DOHH2 (cell line): ENCODE data around the gene MRPL4.
A peak's percentile ranks its signal among the peaks of the same experiment; 100 is the strongest.

ENCODE experiments used
- H3F3A ChIP-seq: fragments of 200-600 bp; sonication (generic), shearing (Covaris generic); 2 replicates; pipeline ENCODE4 v1.6.0; 2016; ENCODE audit warnings: antibody characterized with exemption, mild to moderate bottlenecking; ENCODE audit not compliant: control insufficient read depth, insufficient read depth
- H3K27ac ChIP-seq: fragments of 200-600 bp; sonication (generic); 2 replicates; pipeline ENCODE4 v1.5.1; 2014; ENCODE audit warnings: low read depth, mild to moderate bottlenecking, low read length, moderate library complexity
- H3K27me3 ChIP-seq: fragments of 200-600 bp; sonication (generic); 2 replicates; pipeline ENCODE4 v1.6.1; 2014; ENCODE audit warnings: mild to moderate bottlenecking, low read length, mixed read lengths; ENCODE audit not compliant: control insufficient read depth
- H3K36me3 ChIP-seq: fragments of 200-600 bp; sonication (generic); 2 replicates; pipeline ENCODE4 v1.6.1; 2014; ENCODE audit warnings: mild to moderate bottlenecking, low read length, moderate library complexity, mixed read lengths; ENCODE audit not compliant: control insufficient read depth
- H3K4me1 ChIP-seq: fragments of 200-600 bp; sonication (generic); 2 replicates; pipeline ENCODE4 v1.6.1; 2014; ENCODE audit warnings: mild to moderate bottlenecking, low read length, mixed read lengths; ENCODE audit not compliant: control insufficient read depth
- H3K4me2 ChIP-seq: fragments of 200-600 bp; sonication (generic); 2 replicates; pipeline ENCODE4 v1.6.0; 2014; ENCODE audit warnings: mild to moderate bottlenecking, low read length, moderate library complexity
- H3K4me3 ChIP-seq: fragments of 200-600 bp; sonication (generic); 2 replicates; pipeline ENCODE4 v1.5.1; 2014; ENCODE audit warnings: mild to moderate bottlenecking, low read length, mixed read lengths
- H3K79me2 ChIP-seq: fragments of 200-600 bp; sonication (generic); 2 replicates; pipeline ENCODE4 v1.6.1; 2014; ENCODE audit warnings: mild to moderate bottlenecking, low read length, mixed read lengths; ENCODE audit not compliant: control insufficient read depth
- H3K9me2 ChIP-seq: fragments of 200-600 bp; sonication (generic); replicated peaks from 2 replicates; pipeline ENCODE4 v1.6.1; 2014; ENCODE audit warnings: mild to moderate bottlenecking, low read length, mixed read lengths; ENCODE audit not compliant: control insufficient read depth
- H3K9me3 ChIP-seq: fragments of 200-600 bp; sonication (generic); 2 replicates; pipeline ENCODE4 v1.6.1; 2014; ENCODE audit warnings: antibody characterized with exemption, low read length, mixed read lengths; ENCODE audit not compliant: control insufficient read depth, insufficient read depth
- H4K20me1 ChIP-seq: fragments of 200-600 bp; sonication (generic); 2 replicates; pipeline ENCODE4 v1.6.0; 2014; ENCODE audit warnings: low read depth, mild to moderate bottlenecking, antibody characterized with exemption, low read length, moderate library complexity; ENCODE audit not compliant: control insufficient read depth, insufficient read depth
- CTCF ChIP-seq: fragments of 200-600 bp; sonication (generic); IDR thresholded peaks from one replicate; pipeline ENCODE4 v1.5.1; 2014; ENCODE audit warnings: antibody characterized with exemption, mild to moderate bottlenecking, low read depth, low read length; ENCODE audit not compliant: poor library complexity, severe bottlenecking
- EZH2phosphoT487 ChIP-seq: fragments of 200-600 bp; sonication (generic); IDR thresholded peaks from 2 replicates; pipeline ENCODE4 v1.6.1; 2017; ENCODE audit warnings: borderline replicate concordance, mild to moderate bottlenecking, antibody characterized with exemption, low read length, moderate library complexity, mixed read lengths

MRPL4 gene

GRCh38 chr19:10295847-10296591, 44.0 kb downstream of the MRPL4 start:
- H3K9me2 ChIP-seq: no peaks in the 10 kb centered on the region
- H3K79me2 ChIP-seq: no peaks in the 10 kb centered on the region
- H3K9me3 ChIP-seq: no peaks in the 10 kb centered on the region
- no peaks in the 10 kb centered on the region for H3F3A ChIP-seq
- H3K4me2 ChIP-seq: peak overlapping the region; percentile 97
- peaks cover 11% of the 10 kb centered on the region for H3K27me3 ChIP-seq
- H3K27ac ChIP-seq: no peak overlapping the region
- peak overlapping the region; percentile 67 for H3K4me3 ChIP-seq
- H3K4me1 ChIP-seq: peaks cover 36% of the 10 kb centered on the region
- H3K36me3 ChIP-seq: no peaks in the 10 kb centered on the region; the same call in 1 of the 2 replicates
- TF ChIP-seq CTCF: no peak
- no peak for TF ChIP-seq EZH2phosphoT487
- no peaks in the 10 kb centered on the region for H4K20me1 ChIP-seq

- H3K9me2 ChIP-seq: no peaks in the 10 kb centered on the region
- no peaks in the 10 kb centered on the region for H3F3A ChIP-seq
- no peaks in the 10 kb centered on the region for H3K36me3 ChIP-seq
- H3K9me3 ChIP-seq: no peaks in the 10 kb centered on the region
- no peaks in the 10 kb centered on the region for H4K20me1 ChIP-seq
- no peak overlapping the region for H3K4me3 ChIP-seq
- no peak overlapping the region for H3K27ac ChIP-seq
- TF ChIP-seq EZH2phosphoT487 (no peak), CTCF (no peak)
- H3K4me1 ChIP-seq: peaks cover 19% of the 10 kb centered on the region
- H3K79me2 ChIP-seq: no peaks in the 10 kb centered on the region
- H3K4me2 ChIP-seq: no peak overlapping the region
- no peaks in the 10 kb centered on the region; the same call in 1 of the 2 replicates for H3K27me3 ChIP-seq
These were observed 47.8 kb downstream of the MRPL4 start for GRCh38 chr19:10299545-10300458.

- H3K4me1 ChIP-seq: no peaks in the 10 kb centered on the region
- H3K4me2 ChIP-seq: no peak overlapping the region
- no peak overlapping the region for H3K4me3 ChIP-seq
- H3K36me3 ChIP-seq: peaks cover 3% of the 10 kb centered on the region; the same call in 1 of the 2 replicates
- no peaks in the 10 kb centered on the region for H3K9me3 ChIP-seq
- TF ChIP-seq CTCF (no peak), EZH2phosphoT487 (no peak)
- no peak overlapping the region for H3K27ac ChIP-seq
- H3F3A ChIP-seq: no peaks in the 10 kb centered on the region
- H3K79me2 ChIP-seq: no peaks in the 10 kb centered on the region
- H4K20me1 ChIP-seq: no peaks in the 10 kb centered on the region
- no peaks in the 10 kb centered on the region for H3K27me3 ChIP-seq
- H3K9me2 ChIP-seq: no peaks in the 10 kb centered on the region
These were observed 53.3 kb downstream of the MRPL4 start for GRCh38 chr19:10305139-10305806.
